Spleen (tissue), 11 donors: Measurements from ENCODE around the gene SEC23IP. TPM values are rescaled to one million over a fixed set of nuclear protein-coding genes. Genes with fewer than 3 reads are reported as not detected.

Source experiments
- DNase-seq: peaks from one replicate; pipeline ENCODE4 v3.0.0-alpha.2; 2020
- H3K27ac ChIP-seq, 8 donors: fragments of 200-600 bp; sonication (generic) in 7 of 8; 1 replicate in 4 of 8; 2 replicates in 4 of 8; pipeline versions ENCODE4 v1.5.0 to v1.8.0; 2016 to 2021; ENCODE audit warnings: inconsistent platforms in 4 of 8, mild to moderate bottlenecking in 4 of 8, moderate library complexity in 1 of 8
- H3K27me3 ChIP-seq, 7 donors: fragments of 200-600 bp; sonication (generic) in 6 of 7; replicated peaks in 1 of 7; 1 replicate in 4 of 7; 2 replicates in 3 of 7; pipeline versions ENCODE4 v1.5.0 to v1.8.0; 2016 to 2021; ENCODE audit warnings: inconsistent platforms in 3 of 7, mild to moderate bottlenecking in 1 of 7
- H3K36me3 ChIP-seq, 6 donors: fragments of 200-600 bp; sonication (generic) in 5 of 6; 1 replicate in 4 of 6; 2 replicates in 2 of 6; pipeline versions ENCODE4 v1.5.0 to v1.8.0; 2016 to 2021; ENCODE audit warnings: inconsistent platforms in 2 of 6
- H3K4me1 ChIP-seq, 6 donors: fragments of 200-600 bp; sonication (generic) in 5 of 6; 1 replicate in 3 of 6; 2 replicates in 3 of 6; pipeline versions ENCODE4 v1.5.0 to v1.8.0; 2016 to 2021; ENCODE audit warnings: inconsistent platforms in 3 of 6
- H3K4me3 ChIP-seq, 8 donors: fragments of 200-600 bp; sonication (generic) in 7 of 8; 1 replicate in 4 of 8; 2 replicates in 4 of 8; pipeline versions ENCODE4 v1.5.0 to v1.8.0; 2016 to 2021; ENCODE audit warnings: inconsistent platforms in 4 of 8, mild to moderate bottlenecking in 4 of 8, moderate library complexity in 2 of 8
- H3K9me3 ChIP-seq, 8 donors: fragments of 200-600 bp; sonication (generic) in 7 of 8; 1 replicate in 4 of 8; 2 replicates in 4 of 8; pipeline versions ENCODE4 v1.5.0 to v1.8.0; 2016 to 2021; ENCODE audit warnings: inconsistent platforms in 4 of 8
- POLR2A ChIP-seq, 3 donors: fragments of 450-650 bp; IDR thresholded peaks; one replicate each; pipeline ENCODE4 v1.5.1; 2017; ENCODE audit warnings: antibody characterized with exemption in 3 of 3, mild to moderate bottlenecking in 1 of 3
- POLR2AphosphoS5 ChIP-seq, 3 donors: sonication (generic); formaldehyde crosslinking; IDR thresholded peaks; one replicate each; pipeline ENCODE4 v1.5.1; 2017; ENCODE audit warnings: antibody characterized with exemption in 3 of 3
- WGBS, 5 donors: extraction: QIAGEN DNeasy Blood & Tissue Kit in 3 of 5; methylation state at CpG; one replicate each; pipeline versions ENCODE4 v1.1.5 to v1.1.7; 2013 to 2018; 5-methylcytosine and 5-hydroxymethylcytosine counted together
- intact Hi-C: fragments of 100-400 bp; cut with DNase I; formaldehyde crosslinking; loops from one replicate; pipeline ENCODE4 v1.15.0; 2023; ENCODE audit warnings: low total_unique reads
- polyA plus RNA-seq, 3 donors: library from polyadenylated mRNA; stranded (reverse); fragments of 200-250 nt; gene quantifications; one replicate each; pipeline ENCODE4 v1.2.1, GENCODE V29; 2013
- total RNA-seq, 7 donors: library from RNA; depleted of rRNA in 3 of 7; stranded (reverse); fragments of >200 nt in 3 of 7; fragmentation: NEBNext Ultra II Directional in 4 of 7; extraction: Animal tissue kit (Norgen Biotek cat#: 25700) in 4 of 7; gene quantifications; one replicate each; pipeline versions ENCODE4 v1.1.0 to v1.2.1, GENCODE V29; 2016 to 2021
- TF ChIP-seq, protein P1 (sequence below), 11 experiments: fragments of 200-600 bp in 7 of 11; fragments of 450-650 bp in 4 of 11; sonication (generic) in 4 of 11; IDR thresholded peaks in 8 of 11; conservative IDR thresholded peaks in 3 of 11; 1 replicate in 7 of 11; 2 replicates in 4 of 11; pipeline versions ENCODE4 v1.4.0 to v1.8.0; 2016 to 2021; ENCODE audit warnings: antibody characterized with exemption in 11 of 11, inconsistent platforms in 4 of 11, mild to moderate bottlenecking in 1 of 11
- donor health status: healthy with polysubstance abuse.
- donor health status: DM: no; HTN: no; CAD: no; lungs with moderate emphysema.
- donor health status: DM: no; HTN: no; CAD: no.
- donor health status: Bipolar disorder and iron deficiency.
- donor health status: healthy.
- donor health status: DM: no; HTN: no; CAD: no.
- donor health status: DM: yes; HTN: yes; CAD: no.

The SEC23IP gene
- total and polyA plus RNA-seq, 10 donors, result 6.8 to 59.9 (median 33.8) TPM

- peak overlapping the region in 1 of 8 donors; percentile 30 for H3K27ac ChIP-seq
- H3K4me3 ChIP-seq, result no peak overlapping the region
- no peaks in the 10 kb centered on the region for H3K9me3 ChIP-seq
- H3K4me1 ChIP-seq, result peaks cover 0 to 11% (median 3%) of the 10 kb centered on the region in 6 donors
- no peaks in the 10 kb centered on the region for H3K27me3 ChIP-seq
- intact Hi-C loops, result no loop called here
- no peak for TF ChIP-seq POLR2A (IDR thresholded peaks at IDR 0.05)
- TF ChIP-seq, protein P1, sequence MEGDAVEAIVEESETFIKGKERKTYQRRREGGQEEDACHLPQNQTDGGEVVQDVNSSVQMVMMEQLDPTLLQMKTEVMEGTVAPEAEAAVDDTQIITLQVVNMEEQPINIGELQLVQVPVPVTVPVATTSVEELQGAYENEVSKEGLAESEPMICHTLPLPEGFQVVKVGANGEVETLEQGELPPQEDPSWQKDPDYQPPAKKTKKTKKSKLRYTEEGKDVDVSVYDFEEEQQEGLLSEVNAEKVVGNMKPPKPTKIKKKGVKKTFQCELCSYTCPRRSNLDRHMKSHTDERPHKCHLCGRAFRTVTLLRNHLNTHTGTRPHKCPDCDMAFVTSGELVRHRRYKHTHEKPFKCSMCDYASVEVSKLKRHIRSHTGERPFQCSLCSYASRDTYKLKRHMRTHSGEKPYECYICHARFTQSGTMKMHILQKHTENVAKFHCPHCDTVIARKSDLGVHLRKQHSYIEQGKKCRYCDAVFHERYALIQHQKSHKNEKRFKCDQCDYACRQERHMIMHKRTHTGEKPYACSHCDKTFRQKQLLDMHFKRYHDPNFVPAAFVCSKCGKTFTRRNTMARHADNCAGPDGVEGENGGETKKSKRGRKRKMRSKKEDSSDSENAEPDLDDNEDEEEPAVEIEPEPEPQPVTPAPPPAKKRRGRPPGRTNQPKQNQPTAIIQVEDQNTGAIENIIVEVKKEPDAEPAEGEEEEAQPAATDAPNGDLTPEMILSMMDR (IDR thresholded peaks at IDR 0.05 in 8 of 11, conservative IDR thresholded peaks at IDR 0.05 in 3 of 11), result no peak
- TF ChIP-seq POLR2AphosphoS5 (IDR thresholded peaks at IDR 0.05), result no peak
- WGBS, 5 donors, result 63 to 74% (median 67%) methylated on average over 4 of the region's 4 CpGs
- DNase-seq, result no peak
- H3K36me3 ChIP-seq, result peaks cover 9 to 100% (median 80%) of the 10 kb centered on the region in 6 donors
Observed at GRCh38 chr10:119931871-119932270, 39.3 kb downstream of the SEC23IP start.

GRCh38 chr10:119932631-119933030 lies 40.1 kb downstream of the SEC23IP start:
- Histone ChIP-seq H3K4me3 (no peak overlapping the region), H3K4me1 (peaks cover 0 to 11% (median 3%) of the 10 kb centered on the region in 6 donors), H3K9me3 (no peaks in the 10 kb centered on the region), H3K27ac (no peak overlapping the region), H3K27me3 (no peaks in the 10 kb centered on the region), H3K36me3 (peaks cover 6 to 100% (median 77%) of the 10 kb centered on the region in 6 donors)
- no peak for DNase-seq
- TF ChIP-seq POLR2A (IDR thresholded peaks at IDR 0.05) (no peak), POLR2AphosphoS5 (IDR thresholded peaks at IDR 0.05) (no peak)
- TF ChIP-seq, protein P1 (IDR thresholded peaks at IDR 0.05 in 8 of 11, conservative IDR thresholded peaks at IDR 0.05 in 3 of 11), result no peak
- 85 to 90% (median 88%) methylated on average over 4 of the region's 4 CpGs for WGBS, 5 donors
- intact Hi-C loops, result no loop called here

GRCh38 chr10:119933179-119933578 lies 40.6 kb downstream of the SEC23IP start:
- H3K4me3 ChIP-seq, result no peak overlapping the region
- H3K27me3 ChIP-seq, result no peaks in the 10 kb centered on the region
- peaks cover 0 to 11% (median 3%) of the 10 kb centered on the region in 6 donors for H3K4me1 ChIP-seq
- no peak for DNase-seq
- WGBS, 5 donors, result 59 to 67% (median 62%) methylated on average over 3 of the region's 3 CpGs
- no peak overlapping the region for H3K27ac ChIP-seq
- H3K9me3 ChIP-seq, result no peaks in the 10 kb centered on the region
- no peak for TF ChIP-seq POLR2A (IDR thresholded peaks at IDR 0.05)
- TF ChIP-seq, protein P1 (IDR thresholded peaks at IDR 0.05 in 8 of 11, conservative IDR thresholded peaks at IDR 0.05 in 3 of 11), result no peak
- TF ChIP-seq POLR2AphosphoS5 (IDR thresholded peaks at IDR 0.05), result no peak
- intact Hi-C loops, result no loop called here
- H3K36me3 ChIP-seq, result peaks cover 6 to 100% (median 76%) of the 10 kb centered on the region in 6 donors

DNA sequence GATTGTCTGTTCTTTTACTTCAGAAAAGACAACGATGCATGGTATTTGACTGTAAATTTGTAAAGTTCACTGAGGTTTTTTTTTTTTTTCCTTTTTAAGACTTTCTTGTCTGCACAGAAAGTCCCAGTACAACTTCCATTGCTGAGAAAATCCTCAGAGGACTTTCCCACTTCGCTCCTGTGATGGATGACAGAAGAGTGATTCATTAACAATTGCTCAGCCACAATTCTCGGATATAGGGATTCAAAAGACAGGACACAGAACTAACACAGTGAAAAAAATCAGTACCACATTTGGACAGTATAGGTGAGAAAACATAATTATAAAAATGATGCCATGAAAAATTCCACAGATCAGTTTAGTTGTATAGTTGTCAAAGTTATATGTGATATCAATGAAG lies 48.0 kb downstream of the SEC23IP start:
- WGBS, 5 donors, result 85 to 92% (median 87%) methylated on average over 3 of the region's 3 CpGs
- no peaks in the 10 kb centered on the region for H3K4me1 ChIP-seq
- H3K9me3 ChIP-seq, result no peaks in the 10 kb centered on the region
- H3K27me3 ChIP-seq, result no peaks in the 10 kb centered on the region
- no peak overlapping the region for H3K27ac ChIP-seq
- TF ChIP-seq, protein P1 (IDR thresholded peaks at IDR 0.05 in 8 of 11, conservative IDR thresholded peaks at IDR 0.05 in 3 of 11), result no peak
- TF ChIP-seq POLR2AphosphoS5 (IDR thresholded peaks at IDR 0.05) (no peak), POLR2A (IDR thresholded peaks at IDR 0.05) (no peak)
- intact Hi-C loops, result no loop called here
- no peak for DNase-seq
- peaks cover 3 to 97% (median 60%) of the 10 kb centered on the region in 6 donors for H3K36me3 ChIP-seq
- no peak overlapping the region for H3K4me3 ChIP-seq
